Skeletal muscle satellite cell (primary cell): ENCODE data around the gene SORT1.
"Not testable (repeated sequence)": the region's sequence is repeated elsewhere in the genome, so short reads cannot be mapped to it uniquely, and the experiment has no call there.

Experiments used
- H3K27me3 ChIP-seq: 2 replicates; pipeline ENCODE4 v1.7.0; 2013; ENCODE audit warnings: low read length; ENCODE audit not compliant: control insufficient read depth, insufficient read depth
- H3K36me3 ChIP-seq: 2 replicates; pipeline ENCODE4 v1.7.0; 2013; ENCODE audit warnings: mild to moderate bottlenecking, control low read depth, low read length; ENCODE audit not compliant: insufficient read depth
- H3K4me1 ChIP-seq: 2 replicates; pipeline ENCODE4 v1.7.0; 2013; ENCODE audit warnings: low read length; ENCODE audit not compliant: control insufficient read depth, insufficient read depth
- H3K4me2 ChIP-seq: 2 replicates; pipeline ENCODE4 v1.7.0; 2013; ENCODE audit warnings: mild to moderate bottlenecking, low read length
- H3K4me3 ChIP-seq: 2 replicates; pipeline ENCODE4 v1.7.0; 2013; ENCODE audit warnings: low read length
- H3K9ac ChIP-seq: 2 replicates; pipeline ENCODE4 v1.7.0; 2013; ENCODE audit warnings: mild to moderate bottlenecking, low read depth, low read length, moderate library complexity
- H3K9me3 ChIP-seq: replicated peaks from 2 replicates; pipeline ENCODE4 v1.7.0; 2013; ENCODE audit warnings: mild to moderate bottlenecking, control low read depth, low read length

Gene SORT1

GRCh38 chr1:109395602-109396512 is 1.9 kb downstream of the SORT1 start:
- peak overlapping the region; percentile 80 for H3K9ac ChIP-seq
- H3K27me3 ChIP-seq, result no peaks in the 10 kb centered on the region
- H3K9me3 ChIP-seq, result no peaks in the 10 kb centered on the region
- H3K4me1 ChIP-seq, result peaks cover 69% of the 10 kb centered on the region
- peak overlapping the region; percentile 81 for H3K4me3 ChIP-seq
- peaks cover 3% of the 10 kb centered on the region for H3K36me3 ChIP-seq
- H3K4me2 ChIP-seq, result peak overlapping the region; percentile 96

- not testable (repeated sequence) for H3K9me3 ChIP-seq, H3K36me3 ChIP-seq, H3K27me3 ChIP-seq
- peak overlapping the region; percentile 80 for H3K9ac ChIP-seq
- H3K4me1 ChIP-seq, result peaks cover 75% of the 10 kb centered on the region
- peak overlapping the region; percentile 96 for H3K4me2 ChIP-seq
- H3K4me3 ChIP-seq, result peak overlapping the region; percentile 81
These were observed 2.5 kb downstream of the SORT1 start for GRCh38 chr1:109395282-109395599.

DNA sequence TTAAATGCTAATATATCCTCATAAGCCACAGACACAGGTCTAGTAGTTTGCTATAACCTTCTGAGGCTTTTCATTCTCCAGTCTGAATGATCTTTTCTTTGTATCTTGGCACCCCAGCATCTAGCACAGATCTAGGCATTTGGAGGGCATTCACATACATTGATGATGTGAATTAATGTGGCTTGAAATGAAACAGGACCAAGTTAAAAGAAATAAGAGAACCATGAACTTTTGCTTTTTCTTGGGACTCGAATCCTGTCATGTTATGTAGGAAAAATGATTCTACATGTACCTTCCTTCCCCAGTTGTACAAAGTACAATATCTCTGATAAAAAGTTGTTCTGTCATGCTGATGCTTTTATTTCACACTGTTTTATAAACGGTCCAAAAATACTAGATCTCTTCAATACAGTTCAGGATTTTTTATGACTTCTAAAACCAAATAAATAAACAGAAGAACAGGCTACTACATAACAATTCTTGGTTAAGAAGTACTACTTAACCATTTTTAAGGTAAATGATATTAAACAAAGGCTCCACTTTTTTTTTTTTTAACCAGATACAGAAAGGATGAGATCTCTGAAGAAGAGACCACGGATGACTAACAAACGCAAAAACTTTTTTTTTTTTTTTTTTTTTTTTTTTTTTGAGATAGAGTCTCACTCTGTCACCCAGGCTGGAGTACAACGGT is 3.0 kb downstream of the SORT1 start:
- no peaks in the 10 kb centered on the region for H3K36me3 ChIP-seq
- H3K9ac ChIP-seq, result peak overlapping the region; percentile 81
- no peaks in the 10 kb centered on the region for H3K9me3 ChIP-seq
- H3K4me2 ChIP-seq, result peak overlapping the region; percentile 41
- peaks cover 80% of the 10 kb centered on the region for H3K4me1 ChIP-seq
- H3K27me3 ChIP-seq, result no peaks in the 10 kb centered on the region
- no peak overlapping the region for H3K4me3 ChIP-seq

- H3K36me3 ChIP-seq, result no peaks in the 10 kb centered on the region
- peak overlapping the region; percentile 52 for H3K4me3 ChIP-seq
- peak overlapping the region; percentile 67 for H3K4me2 ChIP-seq
- H3K9ac ChIP-seq, result peak overlapping the region; percentile 81
- no peaks in the 10 kb centered on the region for H3K9me3 ChIP-seq
- peaks cover 86% of the 10 kb centered on the region for H3K4me1 ChIP-seq
- H3K27me3 ChIP-seq, result no peaks in the 10 kb centered on the region
These were observed 4.0 kb downstream of the SORT1 start for GRCh38 chr1:109393617-109394233.

DNA sequence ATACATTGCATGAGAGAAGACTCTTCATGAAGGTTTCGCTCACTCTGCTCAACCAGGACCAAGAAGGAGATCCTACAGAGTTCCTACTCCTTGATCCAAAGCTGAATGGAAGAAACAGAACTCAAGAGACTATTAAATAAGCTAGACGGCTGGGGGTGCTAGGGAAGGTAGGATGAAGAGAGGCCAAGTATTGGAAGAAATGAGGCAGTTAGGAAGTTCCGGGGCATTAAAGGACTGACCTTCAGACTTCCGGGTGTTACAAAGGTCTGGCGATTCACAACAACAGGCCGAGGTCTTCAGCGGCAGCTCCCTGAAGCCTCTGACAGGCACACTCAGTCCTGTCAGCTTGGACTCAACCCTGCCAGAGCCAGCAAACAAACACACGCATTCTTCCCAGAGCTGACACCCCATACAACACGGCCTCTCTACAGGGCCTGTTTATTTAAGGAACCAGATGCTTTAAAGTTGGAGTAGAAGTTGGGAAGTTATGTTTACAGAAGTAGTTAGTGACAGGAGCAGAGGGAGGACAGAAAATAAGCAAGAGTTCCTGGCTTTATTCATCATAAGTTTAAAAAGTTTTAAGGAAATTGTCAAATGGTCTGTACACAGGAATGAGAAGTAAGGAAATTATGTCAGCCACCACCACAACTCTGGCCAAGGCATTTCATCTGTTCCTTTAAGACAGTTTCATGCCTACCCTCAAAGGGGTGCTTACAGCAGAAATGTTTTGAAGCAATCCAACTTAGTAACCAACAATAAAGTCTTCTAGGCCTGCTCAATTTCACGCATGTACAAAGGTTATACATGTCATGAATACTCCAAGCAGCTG is 4.7 kb downstream of the SORT1 start:
- H3K4me2 ChIP-seq, result peak overlapping the region; percentile 67
- H3K4me3 ChIP-seq, result peak overlapping the region; percentile 52
- peak overlapping the region; percentile 81 for H3K9ac ChIP-seq
- no peaks in the 10 kb centered on the region for H3K9me3 ChIP-seq
- no peaks in the 10 kb centered on the region for H3K36me3 ChIP-seq
- H3K4me1 ChIP-seq, result peaks cover 81% of the 10 kb centered on the region
- no peaks in the 10 kb centered on the region for H3K27me3 ChIP-seq

- Histone ChIP-seq H3K36me3 (no peaks in the 10 kb centered on the region), H3K9ac (peak overlapping the region; percentile 81), H3K4me2 (peak overlapping the region; percentile 67), H3K27me3 (no peaks in the 10 kb centered on the region), H3K4me1 (peaks cover 81% of the 10 kb centered on the region), H3K4me3 (peak overlapping the region; percentile 52), H3K9me3 (no peaks in the 10 kb centered on the region)
These were observed 5.5 kb downstream of the SORT1 start for GRCh38 chr1:109392037-109392787.

DNA sequence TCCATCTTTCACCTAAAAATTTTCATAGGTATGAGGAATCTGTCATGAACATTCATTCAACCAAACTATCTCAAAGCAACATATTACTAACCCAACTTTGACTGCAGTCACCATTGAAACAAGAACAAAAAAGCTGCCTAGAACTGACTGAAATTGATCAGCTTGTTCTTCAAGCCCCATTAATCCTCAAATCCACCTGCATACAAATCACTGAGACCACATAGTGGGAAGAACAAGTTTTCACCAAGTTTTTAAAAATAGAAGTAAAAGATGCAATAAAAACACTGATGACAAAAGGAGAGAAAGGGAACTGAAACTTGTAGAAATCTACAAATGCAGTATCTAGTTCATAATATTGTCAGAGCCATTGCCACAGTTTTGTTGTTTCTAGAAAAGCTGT is 6.1 kb downstream of the SORT1 start:
- peak overlapping the region; percentile 26 for H3K4me3 ChIP-seq
- no peaks in the 10 kb centered on the region for H3K9me3 ChIP-seq
- peak overlapping the region; percentile 81 for H3K9ac ChIP-seq
- no peaks in the 10 kb centered on the region for H3K27me3 ChIP-seq
- H3K4me2 ChIP-seq, result peak overlapping the region; percentile 67
- no peaks in the 10 kb centered on the region for H3K36me3 ChIP-seq
- H3K4me1 ChIP-seq, result peaks cover 77% of the 10 kb centered on the region

- peak overlapping the region; percentile 81 for H3K9ac ChIP-seq
- peaks cover 75% of the 10 kb centered on the region for H3K4me1 ChIP-seq
- H3K4me2 ChIP-seq, result peak overlapping the region; percentile 67
- H3K9me3 ChIP-seq, result no peaks in the 10 kb centered on the region
- peak overlapping the region; percentile 36 for H3K4me3 ChIP-seq
- no peaks in the 10 kb centered on the region for H3K36me3 ChIP-seq
- H3K27me3 ChIP-seq, result no peaks in the 10 kb centered on the region
These were observed 6.6 kb downstream of the SORT1 start for GRCh38 chr1:109391157-109391556.

DNA sequence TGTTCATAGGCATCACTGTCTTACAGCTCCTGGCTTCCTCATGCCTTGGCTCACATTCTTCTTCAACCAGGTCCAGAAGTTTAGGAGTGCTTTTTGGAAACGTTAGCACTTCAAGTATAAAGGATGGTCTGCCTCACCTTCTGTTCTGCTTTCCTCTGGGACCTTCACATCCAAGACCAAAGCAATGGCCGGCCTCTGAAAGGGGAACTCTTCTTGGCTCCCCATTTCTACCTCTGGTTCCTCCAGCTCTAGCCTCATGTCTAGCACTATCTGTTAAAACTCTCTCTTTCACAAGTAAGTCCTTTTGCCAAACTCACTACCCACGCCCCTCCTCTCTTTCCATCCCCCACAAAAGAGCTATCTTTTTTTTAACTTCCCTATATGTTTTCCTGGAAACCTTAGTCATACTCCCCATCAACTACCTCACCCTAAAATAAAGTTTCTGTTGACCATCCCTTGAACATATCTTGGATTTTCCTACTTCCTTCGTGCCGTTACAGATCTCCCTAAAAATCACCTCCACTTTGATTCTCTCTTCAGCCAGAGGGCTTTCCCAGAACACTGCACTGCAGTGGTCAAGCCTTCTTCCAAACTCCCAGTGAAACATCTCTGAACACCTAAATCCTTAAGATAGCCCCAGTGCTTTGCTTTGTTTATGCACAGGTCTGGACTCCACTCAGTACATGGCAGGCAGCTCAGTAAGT is 7.9 kb downstream of the SORT1 start:
- no peaks in the 10 kb centered on the region for H3K36me3 ChIP-seq
- peak overlapping the region; percentile 67 for H3K4me2 ChIP-seq
- H3K27me3 ChIP-seq, result no peaks in the 10 kb centered on the region
- peaks cover 73% of the 10 kb centered on the region for H3K4me1 ChIP-seq
- H3K4me3 ChIP-seq, result peak overlapping the region; percentile 0
- H3K9me3 ChIP-seq, result peaks cover 6% of the 10 kb centered on the region
- H3K9ac ChIP-seq, result peak overlapping the region; percentile 81
